RWPE1 (cell line): ENCODE results near the gene SEC61G.

Source experiments
- CTCF ChIA-PET: fragments of 350-600 bp; sonication (Branson Sonifier 250); formaldehyde crosslinking; extraction: SDS; loops from one replicate; lab custom pipeline; 2021; lab: Yijun Ruan, JAX
- POLR2A ChIA-PET: fragments of 400-600 bp; formaldehyde crosslinking; extraction: SDS; loops from one replicate; lab custom pipeline; 2020; ENCODE audit warnings: antibody characterized with exemption; ENCODE audit not compliant: low non-redundant PET; lab: Yijun Ruan, JAX
- DNase-seq: peaks from one replicate; pipeline ENCODE4 v3.0.0; 2012; ENCODE audit warnings: low spot score
- H3K27ac ChIP-seq: fragments of 450-650 bp; 2 replicates; pipeline ENCODE4 v1.5.1; 2017
- TF ChIP-seq, protein P1 (sequence below): fragments of 450-650 bp; conservative IDR thresholded peaks from 2 replicates; pipeline ENCODE4 v1.5.1; 2017; ENCODE audit warnings: low read depth, mild to moderate bottlenecking

SEC61G gene

DNA sequence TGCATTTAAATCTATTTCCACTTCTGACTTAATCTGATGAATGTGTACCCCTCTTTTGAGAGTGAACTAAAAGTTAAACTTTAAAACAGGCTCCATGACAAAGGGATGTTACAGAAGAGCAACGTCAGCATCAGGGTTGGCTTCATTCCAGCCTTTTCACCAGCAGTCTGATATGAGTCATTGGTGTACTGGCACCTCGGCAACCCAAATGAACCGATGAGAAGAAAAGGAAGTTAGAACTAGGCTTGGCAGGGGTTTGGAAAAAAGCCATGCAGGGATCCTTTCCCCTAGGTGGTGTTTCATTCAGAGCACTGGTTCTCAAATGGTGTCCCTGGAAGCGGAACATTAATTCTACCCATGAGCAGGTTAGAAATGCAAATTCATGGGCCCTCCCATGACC, 53.6 kb downstream of the SEC61G start:
- ChIA-PET POLR2A (no interaction called here), CTCF (interaction anchor here (0.7 kb wide), 1 partner anchor 432 kb away, joined by 4 read pairs; no protein-coding TSS in a partner anchor)
- peak; percentile 86 for DNase-seq
- no peak overlapping the region for H3K27ac ChIP-seq
- TF ChIP-seq, protein P1, sequence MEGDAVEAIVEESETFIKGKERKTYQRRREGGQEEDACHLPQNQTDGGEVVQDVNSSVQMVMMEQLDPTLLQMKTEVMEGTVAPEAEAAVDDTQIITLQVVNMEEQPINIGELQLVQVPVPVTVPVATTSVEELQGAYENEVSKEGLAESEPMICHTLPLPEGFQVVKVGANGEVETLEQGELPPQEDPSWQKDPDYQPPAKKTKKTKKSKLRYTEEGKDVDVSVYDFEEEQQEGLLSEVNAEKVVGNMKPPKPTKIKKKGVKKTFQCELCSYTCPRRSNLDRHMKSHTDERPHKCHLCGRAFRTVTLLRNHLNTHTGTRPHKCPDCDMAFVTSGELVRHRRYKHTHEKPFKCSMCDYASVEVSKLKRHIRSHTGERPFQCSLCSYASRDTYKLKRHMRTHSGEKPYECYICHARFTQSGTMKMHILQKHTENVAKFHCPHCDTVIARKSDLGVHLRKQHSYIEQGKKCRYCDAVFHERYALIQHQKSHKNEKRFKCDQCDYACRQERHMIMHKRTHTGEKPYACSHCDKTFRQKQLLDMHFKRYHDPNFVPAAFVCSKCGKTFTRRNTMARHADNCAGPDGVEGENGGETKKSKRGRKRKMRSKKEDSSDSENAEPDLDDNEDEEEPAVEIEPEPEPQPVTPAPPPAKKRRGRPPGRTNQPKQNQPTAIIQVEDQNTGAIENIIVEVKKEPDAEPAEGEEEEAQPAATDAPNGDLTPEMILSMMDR, result no peak

DNA sequence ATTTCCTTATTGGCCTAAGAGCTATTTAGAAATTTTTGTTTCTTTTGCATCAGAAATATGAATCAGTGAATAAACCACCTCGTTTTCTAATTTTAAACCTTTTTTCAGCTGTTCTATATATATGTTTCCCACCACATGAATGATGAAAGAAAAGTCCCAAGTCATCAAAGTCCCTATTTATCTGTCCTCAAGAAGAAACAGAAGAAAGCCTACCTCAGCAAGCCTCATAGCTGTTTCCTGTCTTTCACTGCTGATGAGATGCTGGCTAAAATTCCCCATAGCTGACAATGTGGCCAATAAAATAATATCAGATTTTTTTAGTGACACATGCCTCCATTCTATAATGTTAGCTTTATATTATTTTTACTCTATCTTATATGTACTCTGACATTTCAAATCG, 54.2 kb downstream of the SEC61G start:
- no peak for DNase-seq
- POLR2A ChIA-PET, result no interaction called here
- TF ChIP-seq, protein P1, result no peak
- H3K27ac ChIP-seq, result no peak overlapping the region
- CTCF ChIA-PET, result interaction anchor here (0.6 to 0.7 kb wide), 2 partner anchors 431 to 1416 kb away, joined by 3 to 4 read pairs; no protein-coding TSS in a partner anchor
